Liver (tissue), 9 donors: ENCODE measurements around the gene TCF12. TPM values are rescaled to one million over a fixed set of nuclear protein-coding genes. Genes with fewer than 3 reads are reported as not detected.

Source experiments
- DNase-seq: peaks from one replicate; pipeline ENCODE4 v3.0.0-alpha.2; 2017; ENCODE audit warnings: low spot score
- H3K27ac ChIP-seq, 2 donors: one replicate each; pipeline ENCODE4 v1.7.0; 2013; ENCODE audit warnings: inconsistent platforms in 2 of 2, low read length in 2 of 2, control low read depth in 1 of 2, low read depth in 1 of 2, mild to moderate bottlenecking in 1 of 2
- H3K27me3 ChIP-seq, 4 donors: one replicate each; pipeline versions ENCODE4 v1.6.1 to v1.7.0; 2013; ENCODE audit warnings: low read length in 3 of 4, inconsistent platforms in 1 of 4, mild to moderate bottlenecking in 1 of 4, moderate library complexity in 1 of 4; ENCODE audit not compliant: control insufficient read depth in 4 of 4, insufficient read depth in 4 of 4
- H3K36me3 ChIP-seq, 4 donors: one replicate each; pipeline versions ENCODE4 v1.6.1 to v1.7.0; 2013; ENCODE audit warnings: low read length in 3 of 4, mild to moderate bottlenecking in 3 of 4, low read depth in 1 of 4, moderate library complexity in 1 of 4; ENCODE audit not compliant: control insufficient read depth in 4 of 4, insufficient read depth in 3 of 4
- H3K4me1 ChIP-seq, 4 donors: one replicate each; pipeline versions ENCODE4 v1.6.1 to v1.7.0; 2013; ENCODE audit warnings: low read length in 3 of 4, mild to moderate bottlenecking in 3 of 4, moderate library complexity in 1 of 4; ENCODE audit not compliant: control insufficient read depth in 4 of 4, insufficient read depth in 4 of 4
- H3K4me3 ChIP-seq, 3 donors: one replicate each; pipeline versions ENCODE4 v1.6.1 to v1.7.0; 2013; ENCODE audit warnings: low read length in 3 of 3, control low read depth in 1 of 3, low read depth in 1 of 3, mild to moderate bottlenecking in 1 of 3
- H3K9ac ChIP-seq, 2 donors: one replicate each; pipeline ENCODE4 v1.7.0; 2013; ENCODE audit warnings: low read length in 2 of 2, mild to moderate bottlenecking in 2 of 2, moderate library complexity in 2 of 2, control low read depth in 1 of 2, low read depth in 1 of 2
- H3K9me3 ChIP-seq, 4 donors: one replicate each; pipeline versions ENCODE4 v1.6.1 to v1.7.0; 2013; ENCODE audit warnings: low read length in 3 of 4; ENCODE audit not compliant: control insufficient read depth in 4 of 4
- FOXA1 ChIP-seq: IDR thresholded peaks from 2 replicates; pipeline ENCODE4 v1.6.1; 2016; ENCODE audit warnings: antibody characterized with exemption
- FOXA2 ChIP-seq: IDR thresholded peaks from 2 replicates; pipeline ENCODE4 v1.6.1; 2016; ENCODE audit warnings: antibody characterized with exemption
- GABPA ChIP-seq, 2 donors: IDR thresholded peaks in 1 of 2; conservative IDR thresholded peaks in 1 of 2; 2 replicates each; pipeline ENCODE4 v1.6.1; 2016; ENCODE audit warnings: antibody characterized with exemption in 2 of 2, mild to moderate bottlenecking in 1 of 2, moderate library complexity in 1 of 2
- HNF4A ChIP-seq, 2 donors: conservative IDR thresholded peaks; 2 replicates each; pipeline ENCODE4 v1.6.1; 2016; ENCODE audit warnings: antibody characterized with exemption in 2 of 2, mild to moderate bottlenecking in 2 of 2
- JUND ChIP-seq, 2 donors: IDR thresholded peaks; 2 replicates each; pipeline ENCODE4 v1.6.1; 2016; ENCODE audit warnings: antibody characterized with exemption in 2 of 2
- NR2F2 ChIP-seq: IDR thresholded peaks from 2 replicates; pipeline ENCODE4 v1.6.1; 2016; ENCODE audit warnings: antibody characterized with exemption
- RAD21 ChIP-seq, 2 donors: IDR thresholded peaks; 2 replicates each; pipeline ENCODE4 v1.6.1; 2016; ENCODE audit warnings: antibody characterized with exemption in 2 of 2, mild to moderate bottlenecking in 2 of 2
- RXRA ChIP-seq, 2 donors: IDR thresholded peaks; 2 replicates each; pipeline ENCODE4 v1.6.1; 2017 to 2018; ENCODE audit warnings: antibody characterized with exemption in 2 of 2, mild to moderate bottlenecking in 1 of 2
- SP1 ChIP-seq: IDR thresholded peaks from 2 replicates; pipeline ENCODE4 v1.6.1; 2018; ENCODE audit warnings: antibody characterized with exemption, mild to moderate bottlenecking
- YY1 ChIP-seq: IDR thresholded peaks from 2 replicates; pipeline ENCODE4 v1.6.1; 2016; ENCODE audit warnings: antibody characterized with exemption, mild to moderate bottlenecking
- WGBS: extraction: QIAGEN DNeasy Blood & Tissue Kit; methylation state at CpG from one replicate; pipeline ENCODE4 v1.1.7; 2013; 5-methylcytosine and 5-hydroxymethylcytosine counted together
- polyA plus RNA-seq, 2 donors: library from polyadenylated mRNA; stranded (reverse) in 1 of 2; unstranded in 1 of 2; fragments of 200-250 nt in 1 of 2; fragments of >200 nt in 1 of 2; fragmentation: Nextera tagmentation in 1 of 2; extraction: Ambion mirVana in 1 of 2; gene quantifications; one replicate each; pipeline versions ENCODE4 v1.2.1 to v1.2.3, GENCODE V29; 2013 to 2015
- total RNA-seq, 2 donors: library from RNA; depleted of rRNA; stranded (reverse); fragments of >200 nt; gene quantifications; one replicate each; pipeline ENCODE4 v1.2.3, GENCODE V29; 2014
- TF ChIP-seq, protein P1 (sequence below): IDR thresholded peaks from 2 replicates; pipeline ENCODE4 v1.6.1; 2016; ENCODE audit warnings: antibody characterized with exemption
- TF ChIP-seq, protein P2 (sequence below): fragments of 150-350 bp; IDR thresholded peaks from 2 replicates; pipeline ENCODE4 v1.5.1; 2017; ENCODE audit warnings: improper control_type of control experiment, low read depth, low read length; ENCODE audit not compliant: missing input control
- TF ChIP-seq, protein P3 (sequence below): IDR thresholded peaks from 2 replicates; pipeline ENCODE4 v1.6.1; 2016; ENCODE audit warnings: antibody characterized with exemption
- TF ChIP-seq, protein P4 (sequence below): IDR thresholded peaks from 2 replicates; pipeline ENCODE4 v1.6.1; 2016; ENCODE audit warnings: antibody characterized with exemption, mild to moderate bottlenecking
- TF ChIP-seq, protein P5 (sequence below): IDR thresholded peaks from 2 replicates; pipeline ENCODE4 v1.6.1; 2016; ENCODE audit warnings: antibody characterized with exemption
- donor health status: healthy.
- donor health status: healthy.
- donor health status: healthy.
- donor health status: healthy.
- donor health status: healthy.

Gene TCF12
- total and polyA plus RNA-seq, 4 donors = 8.7 to 38.3 (median 22.3) TPM

DNA sequence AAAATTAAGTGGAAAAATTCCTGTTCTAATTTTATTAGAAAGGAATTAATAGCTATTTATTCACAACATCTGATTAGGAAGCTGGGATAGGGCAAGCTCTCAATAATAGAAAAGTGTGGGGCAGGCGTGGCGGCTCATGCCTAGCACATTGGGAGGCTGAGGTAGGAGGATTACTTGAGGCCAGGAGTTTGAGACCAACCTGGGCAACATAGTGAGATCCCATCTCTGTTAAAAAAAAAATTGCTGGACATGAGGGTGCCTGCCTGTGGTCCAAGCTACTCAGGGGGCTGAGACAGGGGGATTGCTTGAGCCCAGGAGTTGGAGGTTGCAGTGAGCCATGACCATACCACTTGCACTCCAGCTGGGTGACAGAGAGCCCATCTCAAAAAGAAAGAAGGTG, 119.6 kb downstream of the TCF12 start:
- TF ChIP-seq JUND (IDR thresholded peaks at IDR 0.05) (no peak), FOXA1 (no peak), YY1 (no peak), GABPA (IDR thresholded peaks at IDR 0.05 in 1 of 2, conservative IDR thresholded peaks at IDR 0.05 in 1 of 2) (no peak), SP1 (no peak), HNF4A (conservative IDR thresholded peaks at IDR 0.05) (no peak), RAD21 (IDR thresholded peaks at IDR 0.05) (no peak), RXRA (IDR thresholded peaks at IDR 0.05) (no peak)
- TF ChIP-seq, protein P1, sequence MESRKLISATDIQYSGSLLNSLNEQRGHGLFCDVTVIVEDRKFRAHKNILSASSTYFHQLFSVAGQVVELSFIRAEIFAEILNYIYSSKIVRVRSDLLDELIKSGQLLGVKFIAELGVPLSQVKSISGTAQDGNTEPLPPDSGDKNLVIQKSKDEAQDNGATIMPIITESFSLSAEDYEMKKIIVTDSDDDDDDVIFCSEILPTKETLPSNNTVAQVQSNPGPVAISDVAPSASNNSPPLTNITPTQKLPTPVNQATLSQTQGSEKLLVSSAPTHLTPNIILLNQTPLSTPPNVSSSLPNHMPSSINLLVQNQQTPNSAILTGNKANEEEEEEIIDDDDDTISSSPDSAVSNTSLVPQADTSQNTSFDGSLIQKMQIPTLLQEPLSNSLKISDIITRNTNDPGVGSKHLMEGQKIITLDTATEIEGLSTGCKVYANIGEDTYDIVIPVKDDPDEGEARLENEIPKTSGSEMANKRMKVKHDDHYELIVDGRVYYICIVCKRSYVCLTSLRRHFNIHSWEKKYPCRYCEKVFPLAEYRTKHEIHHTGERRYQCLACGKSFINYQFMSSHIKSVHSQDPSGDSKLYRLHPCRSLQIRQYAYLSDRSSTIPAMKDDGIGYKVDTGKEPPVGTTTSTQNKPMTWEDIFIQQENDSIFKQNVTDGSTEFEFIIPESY = no peak
- TF ChIP-seq, protein P2, sequence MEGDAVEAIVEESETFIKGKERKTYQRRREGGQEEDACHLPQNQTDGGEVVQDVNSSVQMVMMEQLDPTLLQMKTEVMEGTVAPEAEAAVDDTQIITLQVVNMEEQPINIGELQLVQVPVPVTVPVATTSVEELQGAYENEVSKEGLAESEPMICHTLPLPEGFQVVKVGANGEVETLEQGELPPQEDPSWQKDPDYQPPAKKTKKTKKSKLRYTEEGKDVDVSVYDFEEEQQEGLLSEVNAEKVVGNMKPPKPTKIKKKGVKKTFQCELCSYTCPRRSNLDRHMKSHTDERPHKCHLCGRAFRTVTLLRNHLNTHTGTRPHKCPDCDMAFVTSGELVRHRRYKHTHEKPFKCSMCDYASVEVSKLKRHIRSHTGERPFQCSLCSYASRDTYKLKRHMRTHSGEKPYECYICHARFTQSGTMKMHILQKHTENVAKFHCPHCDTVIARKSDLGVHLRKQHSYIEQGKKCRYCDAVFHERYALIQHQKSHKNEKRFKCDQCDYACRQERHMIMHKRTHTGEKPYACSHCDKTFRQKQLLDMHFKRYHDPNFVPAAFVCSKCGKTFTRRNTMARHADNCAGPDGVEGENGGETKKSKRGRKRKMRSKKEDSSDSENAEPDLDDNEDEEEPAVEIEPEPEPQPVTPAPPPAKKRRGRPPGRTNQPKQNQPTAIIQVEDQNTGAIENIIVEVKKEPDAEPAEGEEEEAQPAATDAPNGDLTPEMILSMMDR = no peak
- TF ChIP-seq, protein P3, sequence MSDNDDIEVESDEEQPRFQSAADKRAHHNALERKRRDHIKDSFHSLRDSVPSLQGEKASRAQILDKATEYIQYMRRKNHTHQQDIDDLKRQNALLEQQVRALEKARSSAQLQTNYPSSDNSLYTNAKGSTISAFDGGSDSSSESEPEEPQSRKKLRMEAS = no peak
- no peaks in the 10 kb centered on the region for H3K27me3 ChIP-seq
- peaks cover 0 to 16% (median 4%) of the 10 kb centered on the region in 4 donors for H3K4me1 ChIP-seq
- H3K9me3 ChIP-seq = no peaks in the 10 kb centered on the region
- no peak overlapping the region for H3K4me3 ChIP-seq
- no peaks in the 10 kb centered on the region for H3K36me3 ChIP-seq
- H3K9ac ChIP-seq = no peak overlapping the region
- no peak for DNase-seq
- H3K27ac ChIP-seq = no peak overlapping the region
- over 99% methylated on average over 2 of the region's 2 CpGs for WGBS

DNA sequence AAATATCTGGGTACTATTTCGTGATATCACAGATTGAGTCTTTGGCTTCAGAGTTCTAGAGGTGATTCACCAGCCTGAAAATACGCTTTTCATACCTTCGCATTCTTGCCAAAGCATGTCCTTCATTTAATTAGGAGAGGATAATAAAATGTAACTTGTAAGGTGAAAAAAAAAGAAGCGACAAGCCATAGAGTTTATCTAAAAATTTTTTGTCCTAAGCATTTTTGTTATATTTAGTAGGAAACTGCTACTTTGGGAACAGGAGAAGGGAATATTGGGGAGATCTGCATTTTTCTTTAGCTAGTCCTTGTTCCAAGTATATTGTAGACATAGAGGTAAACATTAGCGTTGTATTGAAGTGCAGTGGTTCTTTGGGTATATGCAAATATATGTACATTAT, 120.1 kb downstream of the TCF12 start:
- WGBS = over 99% methylated on average over 5 of the region's 5 CpGs
- Histone ChIP-seq H3K9ac (no peak overlapping the region), H3K4me1 (peaks cover 0 to 13% (median 4%) of the 10 kb centered on the region in 4 donors)

DNA sequence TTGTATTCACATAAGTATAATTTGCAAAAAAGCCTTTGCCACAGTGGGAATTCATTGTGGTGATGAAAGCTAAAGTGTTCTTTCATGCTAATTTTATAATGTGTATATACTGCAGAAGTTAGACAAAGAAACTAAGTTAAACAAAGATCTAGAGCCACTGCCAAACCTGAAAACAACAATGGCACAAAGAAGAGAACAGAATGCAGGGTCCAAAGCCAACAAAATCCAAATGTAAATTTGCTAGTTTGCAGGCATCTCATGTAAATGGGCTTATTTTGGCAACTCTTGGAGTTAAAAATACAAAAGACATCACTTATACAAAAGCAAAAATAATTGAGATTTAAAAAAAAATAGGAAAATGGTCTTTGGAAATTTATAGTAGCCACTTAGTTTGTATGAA, 123.0 kb downstream of the TCF12 start:
- no peak overlapping the region for H3K27ac ChIP-seq
- no peak overlapping the region for H3K9ac ChIP-seq
- no peak for DNase-seq
- no peak overlapping the region for H3K4me3 ChIP-seq
- TF ChIP-seq GABPA (IDR thresholded peaks at IDR 0.05 in 1 of 2, conservative IDR thresholded peaks at IDR 0.05 in 1 of 2) (no peak), NR2F2 (no peak), SP1 (no peak), RXRA (IDR thresholded peaks at IDR 0.05) (no peak), RAD21 (IDR thresholded peaks at IDR 0.05) (no peak), FOXA1 (no peak), YY1 (no peak)
- TF ChIP-seq, protein P4, sequence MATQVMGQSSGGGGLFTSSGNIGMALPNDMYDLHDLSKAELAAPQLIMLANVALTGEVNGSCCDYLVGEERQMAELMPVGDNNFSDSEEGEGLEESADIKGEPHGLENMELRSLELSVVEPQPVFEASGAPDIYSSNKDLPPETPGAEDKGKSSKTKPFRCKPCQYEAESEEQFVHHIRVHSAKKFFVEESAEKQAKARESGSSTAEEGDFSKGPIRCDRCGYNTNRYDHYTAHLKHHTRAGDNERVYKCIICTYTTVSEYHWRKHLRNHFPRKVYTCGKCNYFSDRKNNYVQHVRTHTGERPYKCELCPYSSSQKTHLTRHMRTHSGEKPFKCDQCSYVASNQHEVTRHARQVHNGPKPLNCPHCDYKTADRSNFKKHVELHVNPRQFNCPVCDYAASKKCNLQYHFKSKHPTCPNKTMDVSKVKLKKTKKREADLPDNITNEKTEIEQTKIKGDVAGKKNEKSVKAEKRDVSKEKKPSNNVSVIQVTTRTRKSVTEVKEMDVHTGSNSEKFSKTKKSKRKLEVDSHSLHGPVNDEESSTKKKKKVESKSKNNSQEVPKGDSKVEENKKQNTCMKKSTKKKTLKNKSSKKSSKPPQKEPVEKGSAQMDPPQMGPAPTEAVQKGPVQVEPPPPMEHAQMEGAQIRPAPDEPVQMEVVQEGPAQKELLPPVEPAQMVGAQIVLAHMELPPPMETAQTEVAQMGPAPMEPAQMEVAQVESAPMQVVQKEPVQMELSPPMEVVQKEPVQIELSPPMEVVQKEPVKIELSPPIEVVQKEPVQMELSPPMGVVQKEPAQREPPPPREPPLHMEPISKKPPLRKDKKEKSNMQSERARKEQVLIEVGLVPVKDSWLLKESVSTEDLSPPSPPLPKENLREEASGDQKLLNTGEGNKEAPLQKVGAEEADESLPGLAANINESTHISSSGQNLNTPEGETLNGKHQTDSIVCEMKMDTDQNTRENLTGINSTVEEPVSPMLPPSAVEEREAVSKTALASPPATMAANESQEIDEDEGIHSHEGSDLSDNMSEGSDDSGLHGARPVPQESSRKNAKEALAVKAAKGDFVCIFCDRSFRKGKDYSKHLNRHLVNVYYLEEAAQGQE = no peak
- TF ChIP-seq, protein P3 = no peak
- TF ChIP-seq, protein P2 = no peak
- H3K9me3 ChIP-seq = no peaks in the 10 kb centered on the region
- H3K27me3 ChIP-seq = no peaks in the 10 kb centered on the region
- H3K36me3 ChIP-seq = no peaks in the 10 kb centered on the region
- peaks cover 0 to 3% (median 2%) of the 10 kb centered on the region in 4 donors for H3K4me1 ChIP-seq

More for the DNA sequence above, 120.1 kb downstream of the TCF12 start:
- Histone ChIP-seq H3K36me3 (no peaks in the 10 kb centered on the region), H3K27ac (no peak overlapping the region), H3K9me3 (no peaks in the 10 kb centered on the region), H3K4me3 (no peak overlapping the region), H3K27me3 (no peaks in the 10 kb centered on the region)
- no peak for TF ChIP-seq YY1
- TF ChIP-seq, protein P5, sequence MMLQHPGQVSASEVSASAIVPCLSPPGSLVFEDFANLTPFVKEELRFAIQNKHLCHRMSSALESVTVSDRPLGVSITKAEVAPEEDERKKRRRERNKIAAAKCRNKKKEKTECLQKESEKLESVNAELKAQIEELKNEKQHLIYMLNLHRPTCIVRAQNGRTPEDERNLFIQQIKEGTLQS = no peak
- TF ChIP-seq FOXA2 = no peak
- no peak for TF ChIP-seq FOXA1
- TF ChIP-seq NR2F2 = no peak
- TF ChIP-seq RAD21 (IDR thresholded peaks at IDR 0.05) = no peak
- no peak for DNase-seq
